OCI-LY3 (cell line): ENCODE measurements around the gene CFAP77.

Source experiments
- H2AFZ ChIP-seq: fragments of 200-600, 300-600 bp; shearing (Covaris generic); 2 replicates; pipeline ENCODE4 v1.6.0; 2014; ENCODE audit warnings: antibody characterized with exemption, low read depth, low read length
- H3K27ac ChIP-seq: fragments of 200-600, 300-600 bp; sonication (generic); 2 replicates; pipeline ENCODE4 v1.5.1; 2014; ENCODE audit warnings: mild to moderate bottlenecking, low read length, moderate library complexity, mixed read lengths
- H3K27me3 ChIP-seq: fragments of 200-600, 300-600 bp; sonication (generic); 2 replicates; pipeline ENCODE4 v1.6.1; 2014; ENCODE audit warnings: low read depth, low read length, mixed read lengths
- H3K36me3 ChIP-seq: fragments of 200-600, 300-600 bp; sonication (generic); replicated peaks from 2 replicates; pipeline ENCODE3; 2014; ENCODE audit warnings: low read depth, low read length, mixed read lengths
- H3K4me1 ChIP-seq: fragments of 300-600, 200-600 bp; sonication (generic); 2 replicates; pipeline ENCODE4 v1.6.1; 2014; ENCODE audit warnings: low read length, mixed read lengths
- H3K4me2 ChIP-seq: fragments of 200-600, 300-600 bp; sonication (generic); 2 replicates; pipeline ENCODE4 v1.6.1; 2014; ENCODE audit warnings: low read length, mixed read lengths
- H3K4me3 ChIP-seq: fragments of 300-600, 200-600 bp; sonication (generic); 2 replicates; pipeline ENCODE4 v1.5.1; 2014; ENCODE audit warnings: antibody characterized with exemption, mild to moderate bottlenecking, low read length, moderate library complexity
- H3K79me2 ChIP-seq: fragments of 300-600, 200-600 bp; shearing (Covaris generic); 2 replicates; pipeline ENCODE4 v1.6.1; 2014; ENCODE audit warnings: mild to moderate bottlenecking, low read length, mixed read lengths
- H3K9ac ChIP-seq: fragments of 300-600, 200-600 bp; shearing (Covaris generic); 2 replicates; pipeline ENCODE4 v1.6.0; 2014; ENCODE audit warnings: mild to moderate bottlenecking, low read length, moderate library complexity
- H3K9me3 ChIP-seq: fragments of 200-600, 300-600 bp; shearing (Covaris generic); 2 replicates; pipeline ENCODE4 v1.6.1; 2014; ENCODE audit warnings: low read length, mixed read lengths; ENCODE audit not compliant: insufficient read depth
- H4K20me1 ChIP-seq: fragments of 200-600, 300-600 bp; sonication (generic); 2 replicates; pipeline ENCODE4 v1.6.1; 2016; ENCODE audit warnings: low read length, mixed read lengths; ENCODE audit not compliant: insufficient read depth
- CTCF ChIP-seq: fragments of 200-600, 300-600 bp; sonication (generic); IDR thresholded peaks from 2 replicates; pipeline ENCODE4 v1.5.1; 2014; ENCODE audit warnings: antibody characterized with exemption, low read length, low read depth
- EZH2phosphoT487 ChIP-seq: fragments of 200-600 bp; shearing (Covaris generic); IDR thresholded peaks from 2 replicates; pipeline ENCODE4 v1.6.1; 2018; ENCODE audit warnings: antibody characterized with exemption, mixed run types, low read depth

Gene CFAP77

DNA sequence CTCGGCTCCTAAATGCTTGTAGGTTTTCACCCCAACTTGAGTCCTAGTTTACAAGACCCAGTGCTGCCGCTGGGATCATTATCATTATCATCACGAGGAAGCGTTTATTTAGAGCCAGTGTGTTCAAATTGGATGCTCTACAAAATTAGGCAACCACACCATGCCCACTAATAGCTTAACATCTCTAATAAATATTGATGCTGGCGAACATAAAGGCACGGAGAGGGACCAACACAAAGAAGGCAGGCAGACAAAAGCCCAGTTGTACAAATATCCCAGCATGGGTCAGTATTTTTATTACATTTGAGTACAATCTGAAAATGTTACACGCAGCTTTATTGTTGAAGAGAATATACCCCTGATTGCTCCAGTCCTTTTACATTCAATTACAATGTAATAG is 4.7 kb downstream of the CFAP77 start:
- Histone ChIP-seq H2AFZ (no peak overlapping the region), H3K27me3 (peaks cover 65% of the 10 kb centered on the region), H3K9ac (no peak overlapping the region), H4K20me1 (no peaks in the 10 kb centered on the region), H3K36me3 (no peaks in the 10 kb centered on the region), H3K4me1 (peaks cover 19% of the 10 kb centered on the region), H3K4me3 (no peak overlapping the region), H3K79me2 (no peaks in the 10 kb centered on the region), H3K9me3 (no peaks in the 10 kb centered on the region), H3K27ac (no peak overlapping the region), H3K4me2 (no peak overlapping the region)
- TF ChIP-seq EZH2phosphoT487 (no peak), CTCF (no peak)

GRCh38 chr9:132415181-132415580 is 5.2 kb downstream of the CFAP77 start:
- H3K36me3 ChIP-seq: no peaks in the 10 kb centered on the region
- no peak for TF ChIP-seq EZH2phosphoT487
- no peak for TF ChIP-seq CTCF
- no peak overlapping the region for H3K4me2 ChIP-seq
- H3K4me3 ChIP-seq: no peak overlapping the region
- no peaks in the 10 kb centered on the region for H3K9me3 ChIP-seq
- H3K27ac ChIP-seq: no peak overlapping the region
- H3K9ac ChIP-seq: no peak overlapping the region
- no peaks in the 10 kb centered on the region for H4K20me1 ChIP-seq
- H3K4me1 ChIP-seq: peaks cover 18% of the 10 kb centered on the region
- no peaks in the 10 kb centered on the region for H3K79me2 ChIP-seq
- H2AFZ ChIP-seq: no peak overlapping the region
- peaks cover 61% of the 10 kb centered on the region for H3K27me3 ChIP-seq

- no peak for TF ChIP-seq EZH2phosphoT487
- TF ChIP-seq CTCF: no peak
- no peak overlapping the region for H3K27ac ChIP-seq
- no peaks in the 10 kb centered on the region for H4K20me1 ChIP-seq
- no peak overlapping the region for H2AFZ ChIP-seq
- H3K27me3 ChIP-seq: peaks cover 44% of the 10 kb centered on the region
- H3K79me2 ChIP-seq: no peaks in the 10 kb centered on the region
- no peak overlapping the region for H3K4me3 ChIP-seq
- H3K4me2 ChIP-seq: no peak overlapping the region
- H3K9me3 ChIP-seq: no peaks in the 10 kb centered on the region
- no peak overlapping the region for H3K9ac ChIP-seq
- no peaks in the 10 kb centered on the region for H3K36me3 ChIP-seq
- no peaks in the 10 kb centered on the region for H3K4me1 ChIP-seq
Observed at GRCh38 chr9:132418726-132419363, 8.8 kb downstream of the CFAP77 start.

- Histone ChIP-seq H3K27me3 (peaks cover 44% of the 10 kb centered on the region), H3K9ac (no peak overlapping the region), H3K4me2 (no peak overlapping the region), H4K20me1 (no peaks in the 10 kb centered on the region), H3K9me3 (no peaks in the 10 kb centered on the region), H2AFZ (no peak overlapping the region), H3K4me1 (no peaks in the 10 kb centered on the region), H3K36me3 (no peaks in the 10 kb centered on the region), H3K79me2 (no peaks in the 10 kb centered on the region), H3K4me3 (no peak overlapping the region), H3K27ac (no peak overlapping the region)
- TF ChIP-seq EZH2phosphoT487 (no peak), CTCF (no peak)
Observed at GRCh38 chr9:132422574-132422973, 12.6 kb downstream of the CFAP77 start.
